OCI-LY1 (cell line): ENCODE data around the gene SULT6B1.
"Not testable (repeated sequence)": the region's sequence is repeated elsewhere in the genome, so short reads cannot be mapped to it uniquely, and the experiment has no call there.

ENCODE experiments used
- EZH2 ChIP-seq: fragments of 200-600 bp; sonication (generic), shearing (Covaris generic); IDR thresholded peaks from 2 replicates; pipeline ENCODE4 v1.8.0; 2017; ENCODE audit warnings: borderline replicate concordance, mixed run types, mild to moderate bottlenecking, antibody characterized with exemption, low read length, moderate library complexity, mixed read lengths
- TF ChIP-seq, protein P1 (sequence below): fragments of 200-600 bp; sonication (generic), shearing (Covaris generic); IDR thresholded peaks from 2 replicates; pipeline ENCODE4 v1.5.1; 2017; ENCODE audit warnings: mild to moderate bottlenecking, antibody characterized with exemption, low read length, moderate library complexity, mixed read lengths

DNA sequence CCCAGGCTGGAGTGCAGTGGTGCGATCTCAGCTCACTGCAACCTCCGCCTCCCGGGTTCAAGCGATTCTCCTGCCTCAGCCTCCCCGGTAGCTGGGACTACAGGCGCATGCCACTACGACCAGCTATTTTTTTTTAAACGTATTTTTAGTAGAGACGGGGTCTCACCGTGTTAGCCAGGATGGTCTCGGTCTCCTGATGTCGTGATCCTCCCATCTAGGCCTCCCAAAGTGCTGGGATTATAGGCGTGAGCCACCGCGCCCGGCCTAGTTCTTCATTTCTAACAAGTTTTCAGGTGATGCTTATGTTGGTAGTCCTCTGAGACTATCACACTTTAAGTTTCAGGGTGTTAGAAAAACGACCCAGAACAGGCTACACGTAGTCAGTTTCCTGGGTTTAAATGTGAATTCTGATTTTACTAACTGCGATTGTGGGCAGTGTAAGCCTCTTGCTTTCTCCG is 7.4 kb upstream of the SULT6B1 start:
- TF ChIP-seq, protein P1, sequence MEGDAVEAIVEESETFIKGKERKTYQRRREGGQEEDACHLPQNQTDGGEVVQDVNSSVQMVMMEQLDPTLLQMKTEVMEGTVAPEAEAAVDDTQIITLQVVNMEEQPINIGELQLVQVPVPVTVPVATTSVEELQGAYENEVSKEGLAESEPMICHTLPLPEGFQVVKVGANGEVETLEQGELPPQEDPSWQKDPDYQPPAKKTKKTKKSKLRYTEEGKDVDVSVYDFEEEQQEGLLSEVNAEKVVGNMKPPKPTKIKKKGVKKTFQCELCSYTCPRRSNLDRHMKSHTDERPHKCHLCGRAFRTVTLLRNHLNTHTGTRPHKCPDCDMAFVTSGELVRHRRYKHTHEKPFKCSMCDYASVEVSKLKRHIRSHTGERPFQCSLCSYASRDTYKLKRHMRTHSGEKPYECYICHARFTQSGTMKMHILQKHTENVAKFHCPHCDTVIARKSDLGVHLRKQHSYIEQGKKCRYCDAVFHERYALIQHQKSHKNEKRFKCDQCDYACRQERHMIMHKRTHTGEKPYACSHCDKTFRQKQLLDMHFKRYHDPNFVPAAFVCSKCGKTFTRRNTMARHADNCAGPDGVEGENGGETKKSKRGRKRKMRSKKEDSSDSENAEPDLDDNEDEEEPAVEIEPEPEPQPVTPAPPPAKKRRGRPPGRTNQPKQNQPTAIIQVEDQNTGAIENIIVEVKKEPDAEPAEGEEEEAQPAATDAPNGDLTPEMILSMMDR: not testable (repeated sequence)
- TF ChIP-seq EZH2: not testable (repeated sequence)
